H9 (cell line): Measurements from ENCODE around the gene EEIG2. TPM values are rescaled to one million over a fixed set of nuclear protein-coding genes. Genes with fewer than 3 reads are reported as not detected.

Experiments
- DNase-seq: peaks from one replicate; pipeline ENCODE4 v3.0.0-alpha.2; 2017
- H2AFZ ChIP-seq: one replicate; pipeline ENCODE4 v1.6.1; 2013; ENCODE audit warnings: mild to moderate bottlenecking, low read length, control low read depth, moderate library complexity
- H2AK5ac ChIP-seq: 2 replicates; pipeline ENCODE4 v1.6.1; 2013; ENCODE audit warnings: low read length, control low read depth, mixed read lengths; ENCODE audit not compliant: insufficient read length
- H2BK120ac ChIP-seq: one replicate; pipeline ENCODE4 v1.6.1; 2013; ENCODE audit warnings: low read depth, mild to moderate bottlenecking, low read length, control low read depth, inconsistent platforms; ENCODE audit not compliant: poor library complexity, severe bottlenecking
- H2BK12ac ChIP-seq: 2 replicates; pipeline ENCODE4 v1.6.1; 2013; ENCODE audit warnings: low read length, control low read depth, mixed read lengths, low read depth; ENCODE audit not compliant: insufficient read length
- H2BK15ac ChIP-seq: 2 replicates; pipeline ENCODE4 v1.6.1; 2013; ENCODE audit warnings: low read depth, low read length, control low read depth
- H2BK20ac ChIP-seq: one replicate; pipeline ENCODE4 v1.6.1; 2013; ENCODE audit warnings: low read depth, mild to moderate bottlenecking, low read length, control low read depth, inconsistent platforms; ENCODE audit not compliant: poor library complexity, severe bottlenecking
- H2BK5ac ChIP-seq: 2 replicates; pipeline ENCODE4 v1.6.1; 2013; ENCODE audit warnings: low read length, control low read depth, mixed read lengths; ENCODE audit not compliant: insufficient read length
- H3K14ac ChIP-seq: 2 replicates; pipeline ENCODE4 v1.6.1; 2013; ENCODE audit warnings: low read length, control low read depth; ENCODE audit not compliant: insufficient read depth
- H3K18ac ChIP-seq: 2 replicates; pipeline ENCODE4 v1.6.1; 2013; ENCODE audit warnings: low read depth, mild to moderate bottlenecking, mixed read lengths, low read length, control low read depth; ENCODE audit not compliant: insufficient read length
- H3K23ac ChIP-seq: 2 replicates; pipeline ENCODE4 v1.6.1; 2013; ENCODE audit warnings: low read length, control low read depth, mixed read lengths, low read depth; ENCODE audit not compliant: insufficient read length
- H3K23me2 ChIP-seq: 2 replicates; pipeline ENCODE4 v1.6.1; 2013; ENCODE audit warnings: low read depth, mild to moderate bottlenecking, mixed read lengths, low read length, control low read depth; ENCODE audit not compliant: insufficient read length, poor library complexity, severe bottlenecking
- H3K27ac ChIP-seq: 2 replicates; pipeline ENCODE4 v1.5.1; 2013; ENCODE audit warnings: low read length, control low read depth, mixed read lengths, low read depth; ENCODE audit not compliant: insufficient read length
- H3K27me3 ChIP-seq: 2 replicates; pipeline ENCODE4 v1.6.1; 2013; ENCODE audit warnings: low read length, control low read depth, inconsistent platforms; ENCODE audit not compliant: insufficient read depth
- H3K4ac ChIP-seq: 2 replicates; pipeline ENCODE4 v1.6.1; 2013; ENCODE audit warnings: low read depth, mild to moderate bottlenecking, control low read depth, inconsistent platforms, low read length, moderate library complexity
- H3K4me1 ChIP-seq: 2 replicates; pipeline ENCODE4 v1.6.1; 2013; ENCODE audit warnings: low read length, control low read depth, inconsistent platforms; ENCODE audit not compliant: insufficient read depth
- H3K4me2 ChIP-seq: 2 replicates; pipeline ENCODE4 v1.6.1; 2013; ENCODE audit warnings: low read length, control low read depth, mixed read lengths; ENCODE audit not compliant: insufficient read length, insufficient read depth
- H3K56ac ChIP-seq: 2 replicates; pipeline ENCODE4 v1.6.1; 2013; ENCODE audit warnings: low read depth, mild to moderate bottlenecking, mixed read lengths, low read length, control low read depth; ENCODE audit not compliant: insufficient read length
- H3K79me1 ChIP-seq: 2 replicates; pipeline ENCODE4 v1.6.1; 2013; ENCODE audit warnings: low read depth, mild to moderate bottlenecking, moderate library complexity, low read length, control low read depth, inconsistent platforms; ENCODE audit not compliant: insufficient read depth, poor library complexity, severe bottlenecking
- H3K79me2 ChIP-seq: 2 replicates; pipeline ENCODE4 v1.6.1; 2013; ENCODE audit warnings: low read length, control low read depth, inconsistent platforms; ENCODE audit not compliant: insufficient read depth
- H3K9ac ChIP-seq: 2 replicates; pipeline ENCODE4 v1.6.1; 2013; ENCODE audit warnings: low read length, control low read depth, mixed read lengths; ENCODE audit not compliant: insufficient read length; ENCODE audit errors: extremely low read depth
- H3K9me3 ChIP-seq: one replicate; pipeline ENCODE4 v1.6.1; 2013; ENCODE audit warnings: low read depth, low read length, inconsistent platforms; ENCODE audit not compliant: control insufficient read depth
- H3T11ph ChIP-seq: one replicate; pipeline ENCODE4 v1.6.1; 2013; ENCODE audit warnings: mild to moderate bottlenecking, low read length, control low read depth, inconsistent platforms
- H4K20me1 ChIP-seq: one replicate; pipeline ENCODE4 v1.6.1; 2013; ENCODE audit not compliant: control insufficient read depth, insufficient read length, insufficient read depth
- H4K5ac ChIP-seq: 2 replicates; pipeline ENCODE4 v1.6.1; 2013; ENCODE audit warnings: low read depth, mild to moderate bottlenecking, mixed read lengths, low read length, control low read depth; ENCODE audit not compliant: insufficient read length
- H4K8ac ChIP-seq: replicated peaks from 2 replicates; pipeline ENCODE4 v1.6.1; 2013; ENCODE audit warnings: low read length, control low read depth, mixed read lengths, low read depth; ENCODE audit not compliant: insufficient read length
- H4K91ac ChIP-seq: 2 replicates; pipeline ENCODE4 v1.6.1; 2013; ENCODE audit warnings: low read depth, mild to moderate bottlenecking, moderate library complexity, mixed read lengths, low read length, control low read depth; ENCODE audit not compliant: insufficient read length
- H3K27ac Mint-ChIP-seq, 3 experiments: 2 replicates in 2 of 3; 3 replicates in 1 of 3; pipeline ENCODE4 v1.8.0; 2020 to 2021; ENCODE audit warnings: mixed read lengths in 3 of 3, mild to moderate bottlenecking in 1 of 3, moderate library complexity in 1 of 3
- H3K27me3 Mint-ChIP-seq: 2 replicates; pipeline ENCODE4 v1.8.0; 2021; ENCODE audit warnings: low read depth, mild to moderate bottlenecking, moderate library complexity, mixed read lengths
- H3K36me3 Mint-ChIP-seq, 3 experiments: 2 replicates in 2 of 3; 3 replicates in 1 of 3; pipeline ENCODE4 v1.8.0; 2020 to 2021; ENCODE audit warnings: low read depth in 3 of 3, mixed read lengths in 3 of 3; ENCODE audit not compliant: insufficient read depth in 1 of 3
- H3K4me1 Mint-ChIP-seq, 2 experiments: 2 replicates each; pipeline ENCODE4 v1.8.0; 2020; ENCODE audit warnings: mixed read lengths in 2 of 2
- H3K4me3 Mint-ChIP-seq, 2 experiments: 2 replicates in 1 of 2; 3 replicates in 1 of 2; pipeline ENCODE4 v1.8.0; 2020 to 2021; ENCODE audit warnings: mild to moderate bottlenecking in 2 of 2, mixed read lengths in 2 of 2, moderate library complexity in 1 of 2
- H3K9me3 Mint-ChIP-seq, 2 experiments: 2 replicates in 1 of 2; 3 replicates in 1 of 2; pipeline ENCODE4 v1.8.0; 2020; ENCODE audit warnings: mild to moderate bottlenecking in 2 of 2, mixed read lengths in 2 of 2, moderate library complexity in 1 of 2
- CTCF ChIP-seq: fragments of 200-600 bp; sonication (generic); conservative IDR thresholded peaks from 3 replicates; pipeline ENCODE4 v1.8.0; 2021; ENCODE audit warnings: antibody characterized with exemption, mild to moderate bottlenecking
- WGBS: extraction: QIAGEN DNeasy Blood & Tissue Kit; methylation state at CpG from one replicate; pipeline ENCODE4 v1.1.7; 2013; ENCODE audit warnings: missing lambda C conversion rate, low lambda C conversion rate, mixed read lengths; ENCODE audit not compliant: insufficient read length; ENCODE audit errors: extremely low coverage; 5-methylcytosine and 5-hydroxymethylcytosine counted together
- total RNA-seq: library from RNA; stranded (reverse); gene quantifications from 2 replicates; pipeline ENCODE4 v1.2.1, GENCODE V29; 2021

The EEIG2 gene
- total RNA-seq, 1 experiment from 2014 or later, result 17.0 TPM

GRCh38 chr1:108585313-108585712, 25.4 kb downstream of the EEIG2 start:
- no peak overlapping the region for H3K56ac ChIP-seq
- no peak overlapping the region for H2BK12ac ChIP-seq
- no peaks in the 10 kb centered on the region for H3K27me3 ChIP-seq
- H3K36me3 Mint-ChIP-seq, result peaks cover 0 to 9% (median 0%) of the 10 kb centered on the region in 3 experiments; a peak in 4 of 7 replicates
- no peak overlapping the region for H2BK120ac ChIP-seq
- no peak overlapping the region for H2AFZ ChIP-seq
- H3K4me2 ChIP-seq, result no peak overlapping the region
- no peak overlapping the region for H3T11ph ChIP-seq
- H3K14ac ChIP-seq, result no peak overlapping the region
- TF ChIP-seq CTCF, result no peak
- H2AK5ac ChIP-seq, result no peak overlapping the region
- no peak overlapping the region for H3K23ac ChIP-seq
- H3K4me1 ChIP-seq, result no peaks in the 10 kb centered on the region
- H3K9me3 ChIP-seq, result no peaks in the 10 kb centered on the region
- H3K9me3 Mint-ChIP-seq, result peaks cover 5 to 14% of the 10 kb centered on the region in 2 experiments
- DNase-seq, result no peak
- no peak overlapping the region for H3K18ac ChIP-seq
- no peak overlapping the region for H3K9ac ChIP-seq
- peaks cover 0 to 9% of the 10 kb centered on the region in 2 experiments; a peak in 2 of 4 replicates for H3K4me1 Mint-ChIP-seq
- H3K79me2 ChIP-seq, result no peaks in the 10 kb centered on the region
- H3K27ac ChIP-seq, result no peak overlapping the region
- H4K8ac ChIP-seq, result no peak overlapping the region
- H4K20me1 ChIP-seq, result no peaks in the 10 kb centered on the region
- no CpG with 5 or more reads among the region's 1 CpG for WGBS
- no peak overlapping the region for H3K4me3 Mint-ChIP-seq
- H2BK5ac ChIP-seq, result no peak overlapping the region
- H3K4ac ChIP-seq, result no peak overlapping the region
- H3K27me3 Mint-ChIP-seq, result no peaks in the 10 kb centered on the region
- peaks cover 2% of the 10 kb centered on the region for H3K79me1 ChIP-seq
- H4K5ac ChIP-seq, result no peak overlapping the region
- H3K23me2 ChIP-seq, result no peaks in the 10 kb centered on the region
- H2BK15ac ChIP-seq, result no peak overlapping the region
- H4K91ac ChIP-seq, result no peak overlapping the region
- H2BK20ac ChIP-seq, result no peak overlapping the region
- no peak overlapping the region for H3K27ac Mint-ChIP-seq
